ENCODE data around the gene POM121.
"Not testable (repeated sequence)": the region's sequence is repeated elsewhere in the genome, so short reads cannot be mapped to it uniquely, and the experiment has no call there.

POM121 gene

GRCh38 chr7:72924733-72925545, at the start of gene POM121:
Gene POM121, plus strand, starts transcription at chr7:72925095. Its CDS starts 27 bp downstream, at chr7:72925122.
- peak within 1 kb of the TSS; percentile 79 for H3K4me3 ChIP-seq (ENCODE audit: low read depth, low read length)
- TF ChIP-seq CTCF (IDR thresholded peaks at IDR 0.05; ENCODE audit: insufficient read depth, low read length, missing control alignments): no peak
- CTCF ChIA-PET: no interaction called here
- POLR2A ChIA-PET: no interaction called here
- peak; percentile 29 for DNase-seq (ENCODE audit: low read depth, low spot score)

- CTCF ChIA-PET: not testable (repeated sequence)
- peak; percentile 16 for TF ChIP-seq CTCF (IDR thresholded peaks at IDR 0.05; ENCODE audit: insufficient read depth, low read length, missing control alignments)
- peak; percentile 34 for DNase-seq (ENCODE audit: low read depth, low spot score)
- POLR2A ChIA-PET: interaction anchor here (0.6 kb wide), 1 partner anchor 126 kb away, joined by 3 read pairs; no protein-coding TSS in a partner anchor
- H3K4me3 ChIP-seq (ENCODE audit: low read depth, low read length): peak overlapping the region; percentile 73
Observed at GRCh38 chr7:72879079-72879736, 45.7 kb upstream of the POM121 start.

GRCh38 chr7:72879737-72880215, 45.1 kb upstream of the POM121 start:
- CTCF ChIA-PET: not testable (repeated sequence)
- POLR2A ChIA-PET: interaction anchor here (0.6 kb wide), 1 partner anchor 126 kb away, joined by 3 read pairs; no protein-coding TSS in a partner anchor
- peak; percentile 19 for DNase-seq (ENCODE audit: low read depth, low spot score)
- H3K4me3 ChIP-seq (ENCODE audit: low read depth, low read length): peak overlapping the region; percentile 73

GRCh38 chr7:72891750-72892149, 33.1 kb upstream of the POM121 start:
- CTCF ChIA-PET; POLR2A ChIA-PET; H3K4me3 ChIP-seq (ENCODE audit: low read depth, low read length); DNase-seq (ENCODE audit: low read depth, low spot score): not testable (repeated sequence)

- POLR2A ChIA-PET; CTCF ChIA-PET; DNase-seq (ENCODE audit: low read depth, low spot score); H3K4me3 ChIP-seq (ENCODE audit: low read depth, low read length): not testable (repeated sequence)
Observed at GRCh38 chr7:72904740-72905139, 20.2 kb upstream of the POM121 start.

GRCh38 chr7:72908422-72908821, 16.5 kb upstream of the POM121 start:
- DNase-seq (ENCODE audit: low read depth, low spot score); H3K4me3 ChIP-seq (ENCODE audit: low read depth, low read length); POLR2A ChIA-PET: not testable (repeated sequence)
- CTCF ChIA-PET: interaction anchor here (1.5 to 1.6 kb wide), 2 partner anchors 11 to 78 kb away, joined by 4 to 5 read pairs; no protein-coding TSS in a partner anchor

- H3K4me3 ChIP-seq (ENCODE audit: low read depth, low read length); CTCF ChIA-PET; DNase-seq (ENCODE audit: low read depth, low spot score); POLR2A ChIA-PET: not testable (repeated sequence)
Observed at GRCh38 chr7:72911395-72911794, 13.5 kb upstream of the POM121 start.

- POLR2A ChIA-PET; H3K4me3 ChIP-seq (ENCODE audit: low read depth, low read length); DNase-seq (ENCODE audit: low read depth, low spot score): not testable (repeated sequence)
- CTCF ChIA-PET: interaction anchor here (2.9 kb wide), 1 partner anchor 87 kb away, joined by 19 read pairs; the partner anchor contains the start of gene TYW1B
Observed at GRCh38 chr7:72913750-72914149, 11.1 kb upstream of the POM121 start.

GRCh38 chr7:72914756-72915525, 10.0 kb upstream of the POM121 start:
- TF ChIP-seq CTCF (IDR thresholded peaks at IDR 0.05; ENCODE audit: insufficient read depth, low read length, missing control alignments): peak; percentile 35
- CTCF ChIA-PET: interaction anchor here (1.1 to 3.1 kb wide), 10 partner anchors 9 to 537 kb away, joined by 3 to 19 read pairs (median 6); partner anchors contain the start of gene TYW1B
- H3K4me3 ChIP-seq (ENCODE audit: low read depth, low read length); DNase-seq (ENCODE audit: low read depth, low spot score); POLR2A ChIA-PET: not testable (repeated sequence)

Measured in AG04449 (cell line).